ENCODE measurements around the gene DCANP1. TPM values are rescaled to one million over a fixed set of nuclear protein-coding genes. Genes with fewer than 3 reads are reported as not detected.

The DCANP1 gene
- not detected in 2 replicates for total RNA-seq

GRCh38 chr5:135447298-135447929, at the start of gene DCANP1:
Gene DCANP1, minus strand, starts transcription at chr5:135447348. Its CDS starts 240 bp downstream, at chr5:135447108.

GRCh38 chr5:135452321-135453030, 5.3 kb upstream of the DCANP1 start, which contains the start of gene TIFAB:
Gene TIFAB, minus strand, starts transcription at chr5:135452351. Its CDS starts 2,412 bp downstream, at chr5:135449939.

GRCh38 chr5:135398855-135399793, 48.0 kb downstream of the DCANP1 start, which contains the start of gene MACROH2A1:
Gene MACROH2A1, minus strand, starts transcription at chr5:135399231. Its CDS starts 10,138 bp downstream, at chr5:135389093.

Other genes with a start within 250 kb of the DCANP1 start
- 225 and 253 TPM in 2 replicates for gene MACROH2A1, start 48.1 kb downstream of the DCANP1 start, total RNA-seq
- gene TIFAB, start 5.0 kb upstream of the DCANP1 start, total RNA-seq = under 0.01 TPM in 1 of 2 replicates, not detected in the other
- not detected in 2 replicates for gene NEUROG1, start 88.6 kb upstream of the DCANP1 start, total RNA-seq
- 0.22 and 0.37 TPM in 2 replicates for gene CXCL14, start 131.6 kb upstream of the DCANP1 start, total RNA-seq

Data from uterine smooth muscle cell (primary cell).